Fibroblast of the aortic adventitia (primary cell): Measurements from ENCODE around the gene ZMIZ2. TPM values are rescaled to one million over a fixed set of nuclear protein-coding genes. Genes with fewer than 3 reads are reported as not detected.
"Not testable (repeated sequence)": the region's sequence is repeated elsewhere in the genome, so short reads cannot be mapped to it uniquely, and the experiment has no call there.

Experiments
- DNase-seq: peaks from one replicate; pipeline ENCODE4 v3.0.0-alpha.2; 2010; ENCODE audit warnings: low read depth
- H3K4me3 ChIP-seq: 2 replicates; pipeline ENCODE4 v1.5.1; 2011; ENCODE audit warnings: low read depth, mild to moderate bottlenecking, control low read depth, low read length, moderate library complexity
- CTCF ChIP-seq: IDR thresholded peaks from 2 replicates; pipeline ENCODE4 v1.5.1; 2011; ENCODE audit warnings: mild to moderate bottlenecking, low read length, control low read depth, inconsistent platforms; ENCODE audit not compliant: insufficient read depth
- total RNA-seq: library from RNA; depleted of rRNA; stranded (reverse); fragments of >200 nt; gene quantifications from 2 replicates; pipeline ENCODE4 v1.2.3, GENCODE V29; 2012; ENCODE audit warnings: low replicate concordance

ZMIZ2 gene
- total RNA-seq, 1 donor: 18.3 TPM

GRCh38 chr7:44729949-44730590 lies 18.6 kb upstream of the ZMIZ2 start:
- DNase-seq: no peak
- TF ChIP-seq CTCF: no peak
- H3K4me3 ChIP-seq: no peak overlapping the region

GRCh38 chr7:44732971-44733370 lies 15.7 kb upstream of the ZMIZ2 start:
- not testable (repeated sequence) for H3K4me3 ChIP-seq, DNase-seq

- TF ChIP-seq CTCF: no peak
- peak; percentile 73 for DNase-seq
- no peak overlapping the region for H3K4me3 ChIP-seq
These were observed 14.8 kb upstream of the ZMIZ2 start for GRCh38 chr7:44733708-44734481.

- TF ChIP-seq CTCF: peak; percentile 13
- no peak overlapping the region for H3K4me3 ChIP-seq
- peak; percentile 97 for DNase-seq
These were observed 13.1 kb upstream of the ZMIZ2 start for GRCh38 chr7:44735403-44736165.

GRCh38 chr7:44736896-44737295 lies 11.8 kb upstream of the ZMIZ2 start:
- TF ChIP-seq CTCF: no peak
- DNase-seq: no peak
- no peak overlapping the region for H3K4me3 ChIP-seq

- DNase-seq: peak; percentile 20
- H3K4me3 ChIP-seq: no peak overlapping the region
- no peak for TF ChIP-seq CTCF
These were observed 10.5 kb upstream of the ZMIZ2 start for GRCh38 chr7:44738051-44738723.
